OCI-LY7 (cell line): Measurements from ENCODE around the gene PITPNM1.
A peak's percentile ranks its signal among the peaks of the same experiment; 100 is the strongest.

ENCODE experiments used
- EZH2phosphoT487 ChIP-seq: fragments of 200-600 bp; sonication (generic); IDR thresholded peaks from 2 replicates; pipeline ENCODE4 v1.6.1; 2018; ENCODE audit warnings: low read depth, borderline replicate concordance, mild to moderate bottlenecking, mixed run types, antibody characterized with exemption, low read length, moderate library complexity, mixed read lengths
- TF ChIP-seq, protein P1 (sequence below): fragments of 200-600 bp; sonication (generic); conservative IDR thresholded peaks from 2 replicates; pipeline ENCODE4 v1.5.1; 2014; ENCODE audit warnings: mild to moderate bottlenecking, antibody characterized with exemption, low read length, moderate library complexity, mixed read lengths

GRCh38 chr11:67484847-67485311, 20.3 kb downstream of the PITPNM1 start:
- TF ChIP-seq, protein P1, sequence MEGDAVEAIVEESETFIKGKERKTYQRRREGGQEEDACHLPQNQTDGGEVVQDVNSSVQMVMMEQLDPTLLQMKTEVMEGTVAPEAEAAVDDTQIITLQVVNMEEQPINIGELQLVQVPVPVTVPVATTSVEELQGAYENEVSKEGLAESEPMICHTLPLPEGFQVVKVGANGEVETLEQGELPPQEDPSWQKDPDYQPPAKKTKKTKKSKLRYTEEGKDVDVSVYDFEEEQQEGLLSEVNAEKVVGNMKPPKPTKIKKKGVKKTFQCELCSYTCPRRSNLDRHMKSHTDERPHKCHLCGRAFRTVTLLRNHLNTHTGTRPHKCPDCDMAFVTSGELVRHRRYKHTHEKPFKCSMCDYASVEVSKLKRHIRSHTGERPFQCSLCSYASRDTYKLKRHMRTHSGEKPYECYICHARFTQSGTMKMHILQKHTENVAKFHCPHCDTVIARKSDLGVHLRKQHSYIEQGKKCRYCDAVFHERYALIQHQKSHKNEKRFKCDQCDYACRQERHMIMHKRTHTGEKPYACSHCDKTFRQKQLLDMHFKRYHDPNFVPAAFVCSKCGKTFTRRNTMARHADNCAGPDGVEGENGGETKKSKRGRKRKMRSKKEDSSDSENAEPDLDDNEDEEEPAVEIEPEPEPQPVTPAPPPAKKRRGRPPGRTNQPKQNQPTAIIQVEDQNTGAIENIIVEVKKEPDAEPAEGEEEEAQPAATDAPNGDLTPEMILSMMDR, result peak; percentile 55
- no peak for TF ChIP-seq EZH2phosphoT487
